Measurements from ENCODE around the gene MESD.

The MESD gene

DNA sequence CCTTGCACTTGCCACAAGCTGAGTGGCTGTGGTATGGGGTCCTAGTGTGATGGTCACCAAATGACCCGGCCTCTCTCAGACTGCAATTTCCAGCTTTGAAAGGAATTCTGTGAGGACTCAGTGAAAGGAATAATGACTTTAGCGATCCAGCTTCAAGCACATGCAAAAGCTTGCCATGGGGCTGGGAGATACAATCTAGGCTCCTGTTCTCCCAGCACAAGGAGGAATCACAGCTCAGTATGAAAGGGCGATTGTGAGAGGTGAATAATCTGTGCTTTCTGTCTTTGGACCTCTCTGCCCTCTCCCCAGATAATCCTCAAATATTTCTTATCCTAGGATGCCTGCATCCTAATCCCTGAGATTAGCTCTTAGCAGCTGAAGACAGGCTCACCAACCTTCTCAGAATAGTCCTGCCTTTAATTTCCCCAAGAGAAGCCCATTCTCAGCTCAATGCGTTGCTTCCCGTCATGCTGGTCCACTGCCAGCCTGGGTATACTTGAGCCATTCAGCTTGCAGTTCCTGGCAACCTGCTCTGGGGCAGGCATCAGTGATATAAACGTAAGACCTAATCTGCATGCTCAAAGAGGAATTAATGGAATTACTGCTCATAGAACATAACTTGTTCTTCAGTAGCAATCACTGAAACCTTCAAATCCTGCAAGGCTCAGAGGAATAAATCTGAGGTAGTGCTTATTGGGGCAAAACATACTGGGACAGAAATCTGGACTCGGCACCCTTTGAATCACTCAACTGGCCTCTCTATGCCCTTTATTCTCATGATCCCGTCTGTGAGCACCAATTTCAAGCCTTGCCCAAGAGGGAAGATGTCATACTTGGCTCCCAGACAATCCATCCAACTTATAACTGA, 26.2 kb upstream of the MESD start:
- no peak for DNase-seq (ENCODE audit: low read depth in 2 of 2)

GRCh38 chr15:81014446-81015093, 25.0 kb upstream of the MESD start:
- no peak for DNase-seq (ENCODE audit: low read depth in 2 of 2)

DNA sequence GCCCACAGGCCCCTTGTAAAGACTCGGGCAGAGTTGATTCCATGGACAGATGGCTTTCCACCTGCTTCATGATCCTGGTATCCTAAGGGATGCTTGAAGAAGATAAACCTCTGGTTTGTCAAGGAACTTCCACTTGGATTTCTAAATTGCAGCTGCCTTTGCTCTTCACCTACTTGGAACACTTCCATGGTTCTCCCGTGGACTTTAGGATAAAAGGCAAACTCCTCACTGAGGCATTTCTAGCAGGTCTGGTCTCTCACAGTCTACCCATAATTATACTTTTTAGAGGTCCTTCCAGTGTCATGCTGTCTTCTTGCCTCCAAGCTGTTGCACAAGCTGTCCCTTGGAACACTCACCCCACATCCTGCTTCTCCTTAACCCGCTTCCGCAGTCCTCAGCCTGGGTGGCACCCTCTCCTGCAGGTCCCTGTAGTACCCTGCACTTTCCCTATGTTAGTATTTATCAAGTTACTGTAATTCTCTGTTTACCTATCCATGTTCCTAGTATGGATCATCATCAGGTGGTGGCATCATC, 23.8 kb upstream of the MESD start:
- DNase-seq (ENCODE audit: low read depth in 2 of 2), result no peak

- DNase-seq (ENCODE audit: low read depth in 2 of 2), result no peak
Measured at GRCh38 chr15:81012588-81012987, 23.0 kb upstream of the MESD start.

DNA sequence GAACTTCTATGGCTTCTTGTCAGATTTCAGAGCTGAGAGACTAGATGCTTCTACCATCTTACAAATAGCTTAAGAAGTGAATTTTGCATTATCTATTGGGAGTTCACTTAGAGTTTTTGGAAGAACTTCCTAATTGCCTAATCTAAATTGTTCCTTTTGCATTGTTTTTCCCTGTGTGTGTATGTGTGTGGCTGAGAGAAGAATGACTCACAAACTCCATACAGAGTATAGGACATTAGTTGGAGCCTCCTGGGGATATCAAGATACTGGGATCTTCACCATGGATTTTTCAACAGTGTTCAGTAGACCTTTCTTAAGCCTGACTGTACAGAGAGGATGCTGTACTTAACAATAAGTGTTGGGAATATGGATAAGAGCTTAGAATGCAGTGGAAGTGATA, 22.0 kb upstream of the MESD start:
- DNase-seq (ENCODE audit: low read depth in 2 of 2), result no peak

GRCh38 chr15:81010086-81010485, 20.5 kb upstream of the MESD start:
- no peak for DNase-seq (ENCODE audit: low read depth in 2 of 2)

DNA sequence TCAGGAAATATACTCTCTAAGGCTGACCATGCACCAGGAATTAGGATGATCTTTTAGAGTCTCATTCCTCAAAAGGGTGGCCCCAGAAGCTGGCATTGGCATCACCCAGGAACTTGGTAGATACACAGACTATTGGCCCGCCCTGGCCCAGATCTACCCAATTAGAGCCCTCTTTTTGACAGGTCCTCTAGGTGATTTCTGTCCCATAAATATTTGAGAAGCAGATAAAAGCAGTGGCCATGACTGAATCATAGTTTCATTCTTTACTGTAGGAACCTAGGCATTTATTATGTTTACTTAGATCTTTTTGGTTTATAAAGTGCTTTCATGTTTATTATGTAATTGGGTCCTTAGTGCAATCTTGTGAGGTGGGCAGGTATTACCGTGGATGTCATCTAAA, 18.7 kb upstream of the MESD start:
- DNase-seq (ENCODE audit: low read depth in 2 of 2), result no peak

DNA sequence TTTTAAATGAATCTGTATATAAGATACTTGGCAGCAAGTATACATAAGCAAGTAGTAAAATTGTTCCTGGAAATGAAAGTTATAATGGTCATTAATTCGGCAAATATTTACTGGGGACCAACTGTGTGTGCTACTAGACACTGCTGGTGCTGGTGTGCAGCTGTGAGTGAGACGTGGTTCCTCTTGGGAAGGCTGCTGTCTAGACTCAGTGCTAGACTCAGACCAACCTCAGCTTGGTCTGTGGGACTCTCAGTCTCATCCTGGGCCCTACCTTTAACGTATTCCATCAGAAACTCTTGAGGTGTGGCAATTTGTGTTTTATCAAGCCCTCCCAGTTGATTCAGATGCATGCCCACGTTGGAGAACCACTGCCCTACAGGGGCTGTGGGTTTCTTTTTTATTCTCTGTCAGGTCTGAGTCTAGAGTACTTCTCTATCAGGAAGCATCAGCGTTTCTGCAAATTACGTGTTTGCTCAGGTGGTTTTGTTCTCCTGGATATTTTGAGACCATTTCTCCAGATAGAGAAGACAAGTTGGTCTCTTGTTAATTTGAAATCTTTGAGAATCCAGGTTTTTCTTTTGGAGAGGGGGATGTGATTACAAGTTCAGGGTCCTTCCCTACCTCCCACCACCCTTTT, 17.9 kb upstream of the MESD start:
- DNase-seq (ENCODE audit: low read depth in 2 of 2), result no peak

DNA sequence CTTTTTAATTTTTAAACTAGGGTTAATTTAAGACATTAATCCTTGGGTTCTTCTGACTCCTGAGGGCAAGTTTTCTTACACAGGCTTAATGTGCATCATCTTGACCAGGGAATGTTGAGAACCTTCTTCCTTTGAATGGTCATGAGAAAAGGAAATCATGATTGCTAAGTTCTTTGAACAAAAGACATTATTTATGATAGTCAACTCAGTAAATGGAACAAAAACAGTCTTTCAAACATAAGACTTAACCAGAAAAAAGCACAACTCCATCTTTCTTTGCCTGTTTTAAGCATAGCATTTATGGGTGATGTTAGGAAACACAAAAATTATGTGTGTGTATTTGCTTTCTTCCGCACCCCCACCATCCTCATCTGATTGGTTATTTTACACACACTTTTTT, 16.5 kb upstream of the MESD start:
- no peak for DNase-seq (ENCODE audit: low read depth in 2 of 2)

- no peak for DNase-seq (ENCODE audit: low read depth in 2 of 2)
Measured at GRCh38 chr15:81003097-81003350, 13.4 kb upstream of the MESD start.

DNA sequence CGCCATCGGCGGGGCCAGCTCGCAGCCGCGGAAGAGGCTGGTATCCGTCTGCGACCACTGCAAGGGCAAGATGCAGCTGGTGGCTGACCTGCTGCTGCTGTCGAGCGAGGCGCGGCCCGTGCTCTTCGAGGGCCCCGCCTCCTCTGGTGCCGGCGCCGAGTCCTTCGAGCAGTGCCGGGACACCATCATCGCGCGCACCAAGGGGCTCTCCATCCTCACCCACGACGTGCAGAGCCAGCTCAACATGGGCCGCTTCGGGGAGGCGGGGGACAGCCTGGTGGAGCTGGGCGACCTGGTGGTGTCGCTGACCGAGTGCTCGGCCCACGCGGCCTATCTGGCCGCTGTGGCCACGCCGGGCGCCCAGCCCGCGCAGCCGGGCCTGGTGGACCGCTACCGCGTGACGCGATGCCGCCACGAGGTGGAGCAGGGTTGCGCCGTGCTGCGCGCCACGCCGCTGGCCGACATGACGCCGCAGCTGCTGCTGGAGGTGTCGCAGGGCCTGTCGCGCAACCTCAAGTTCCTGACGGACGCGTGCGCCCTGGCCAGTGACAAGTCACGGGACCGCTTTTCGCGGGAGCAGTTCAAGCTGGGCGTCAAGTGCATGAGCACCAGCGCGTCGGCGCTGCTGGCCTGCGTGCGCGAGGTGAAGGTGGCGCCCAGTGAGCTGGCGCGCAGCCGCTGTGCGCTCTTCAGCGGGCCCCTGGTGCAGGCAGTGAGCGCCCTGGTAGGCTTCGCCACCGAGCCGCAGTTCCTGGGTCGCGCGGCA, 12.9 kb upstream of the MESD start:
- no peak for DNase-seq (ENCODE audit: low read depth in 2 of 2)

DNA sequence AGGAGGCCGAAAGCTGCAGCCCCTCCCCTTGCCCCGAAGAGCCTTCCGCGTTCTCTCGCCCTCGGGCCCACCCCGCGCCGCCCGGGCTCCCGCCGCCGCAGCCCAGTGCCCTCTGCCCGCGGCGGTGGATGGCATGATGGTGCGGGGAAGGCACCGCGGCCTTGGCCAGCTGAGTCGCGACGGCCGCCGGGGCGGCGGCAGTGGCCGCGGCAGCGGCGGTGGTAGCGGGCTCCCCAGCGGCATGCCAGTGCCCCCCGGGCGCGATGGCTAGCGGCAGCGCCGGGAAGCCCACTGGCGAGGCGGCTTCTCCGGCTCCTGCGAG, 12.4 kb upstream of the MESD start:
- no peak for DNase-seq (ENCODE audit: low read depth in 2 of 2)

DNA sequence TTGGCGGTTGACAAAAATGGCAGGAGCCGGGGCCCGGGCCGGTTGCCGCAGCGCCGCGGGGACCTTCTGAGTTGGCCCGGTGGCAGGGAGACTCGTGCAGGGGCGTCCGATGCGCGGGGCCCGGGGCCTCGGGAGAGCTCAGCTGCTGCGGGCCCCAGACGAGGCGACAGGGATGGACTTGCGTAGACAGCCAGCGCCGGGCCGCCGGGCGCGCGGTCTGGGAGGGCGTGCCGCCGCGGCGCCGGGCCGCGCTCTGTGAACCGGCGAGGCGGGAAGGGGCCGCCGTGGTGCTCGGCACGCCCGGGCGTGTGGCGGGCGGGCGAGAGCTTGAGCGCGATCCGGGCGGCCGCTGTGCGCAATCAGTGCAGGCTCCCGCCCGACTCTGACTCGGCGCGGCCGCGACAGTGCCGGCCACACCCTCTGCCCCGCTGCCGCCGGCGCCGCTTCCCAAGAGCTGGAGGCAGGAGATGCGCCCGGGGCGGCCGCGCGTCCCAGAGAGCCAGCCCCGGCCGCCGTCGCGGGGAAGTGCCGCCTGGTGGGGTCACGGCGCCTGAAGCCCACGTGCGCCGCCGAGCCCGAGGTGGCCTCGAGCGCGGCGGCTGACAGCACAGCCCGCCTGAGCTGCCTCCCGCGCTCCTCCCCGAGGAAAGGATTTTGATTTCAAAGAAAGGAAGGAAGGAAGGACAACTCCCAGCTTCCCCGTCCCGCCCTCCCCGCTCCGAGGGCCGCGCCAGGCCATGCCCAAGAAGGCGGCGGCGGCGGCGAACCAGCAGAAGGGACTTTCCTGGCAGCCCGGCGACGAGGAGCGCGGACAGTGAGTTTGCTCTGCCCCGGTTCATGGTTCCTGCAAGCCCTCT, 11.8 kb upstream of the MESD start:
- DNase-seq (ENCODE audit: low read depth in 2 of 2), result peak in 1 of 2 donors; percentile 43

GRCh38 chr15:81000624-81001151, 11.1 kb upstream of the MESD start, which contains the start of gene TLNRD1:
TSS of gene TLNRD1 (plus strand) at chr15:81000923. CDS start at chr15:81002272, 1,349 bp downstream.
- peak; percentile 72 to 75 for DNase-seq (ENCODE audit: low read depth in 2 of 2)

DNA sequence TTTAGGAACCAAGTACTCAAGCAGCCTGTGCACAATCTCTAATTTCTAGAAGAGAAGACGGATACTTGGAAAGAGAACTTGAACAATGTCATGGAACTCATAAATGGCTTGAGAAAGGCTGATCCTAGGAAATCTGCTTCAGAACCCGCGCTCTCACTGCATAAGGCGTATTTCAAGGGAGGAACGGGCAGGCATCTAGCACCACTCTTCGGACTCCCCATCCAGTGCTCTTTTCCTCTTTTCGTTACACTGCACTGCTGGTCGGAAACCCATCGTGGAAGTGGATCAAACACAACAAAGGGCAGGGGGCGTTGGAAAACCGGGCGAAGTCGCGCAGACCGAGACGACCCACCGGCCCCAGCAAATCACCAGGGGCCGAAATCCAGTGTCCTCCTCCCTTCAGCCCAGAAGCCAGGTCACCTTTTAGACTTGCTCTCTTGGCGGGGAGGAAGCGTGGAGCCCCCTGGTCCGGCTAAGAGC, 10.6 kb upstream of the MESD start:
- no peak for DNase-seq (ENCODE audit: low read depth in 2 of 2)

- peak; percentile 50 to 52 for DNase-seq (ENCODE audit: low read depth in 2 of 2)
Measured at GRCh38 chr15:80999623-81000036, 10.0 kb upstream of the MESD start.

DNA sequence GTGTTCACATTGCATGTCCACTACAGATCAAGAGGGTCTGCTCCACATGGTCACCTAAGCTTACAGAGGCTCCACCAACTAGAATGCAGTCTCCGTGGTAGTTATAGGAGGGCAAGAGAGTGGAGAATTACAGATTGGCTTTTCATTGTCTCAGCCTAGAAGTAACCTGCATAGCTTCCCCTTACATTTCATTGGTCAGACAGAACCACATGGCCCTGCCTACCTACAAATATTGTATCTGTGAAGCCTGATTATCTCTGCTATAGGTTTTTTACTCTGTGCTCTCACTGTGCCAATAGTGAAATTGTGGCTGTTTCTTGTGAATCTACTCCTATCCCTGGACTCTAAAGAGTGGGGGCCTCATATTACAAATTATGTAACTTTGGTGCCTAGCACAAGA, 8.6 kb upstream of the MESD start:
- no peak for DNase-seq (ENCODE audit: low read depth in 2 of 2)

DNA sequence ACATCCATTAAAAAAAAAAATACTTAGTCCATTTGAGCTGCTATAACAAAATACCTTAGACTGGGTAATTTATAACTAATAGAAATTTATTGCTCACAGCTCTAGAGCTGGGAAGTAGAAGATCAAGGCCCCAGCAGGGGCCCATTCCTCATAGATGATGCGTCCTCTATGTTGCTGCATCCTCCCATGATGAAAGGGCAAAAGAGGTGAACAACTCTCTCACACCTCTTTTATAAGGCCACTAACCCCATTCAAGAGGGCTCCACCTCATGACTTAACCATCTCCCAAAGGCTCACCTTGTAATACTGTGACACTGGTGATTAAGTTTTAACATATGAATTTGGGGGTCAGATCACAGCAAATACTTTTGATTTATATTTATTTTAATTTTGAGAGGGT, 8.1 kb upstream of the MESD start:
- no peak for DNase-seq (ENCODE audit: low read depth in 2 of 2)

GRCh38 chr15:80996247-80996646, 6.6 kb upstream of the MESD start:
- DNase-seq (ENCODE audit: low read depth in 2 of 2), result no peak

- DNase-seq (ENCODE audit: low read depth in 2 of 2), result no peak
Measured at GRCh38 chr15:80992441-80992840, 2.8 kb upstream of the MESD start.

DNA sequence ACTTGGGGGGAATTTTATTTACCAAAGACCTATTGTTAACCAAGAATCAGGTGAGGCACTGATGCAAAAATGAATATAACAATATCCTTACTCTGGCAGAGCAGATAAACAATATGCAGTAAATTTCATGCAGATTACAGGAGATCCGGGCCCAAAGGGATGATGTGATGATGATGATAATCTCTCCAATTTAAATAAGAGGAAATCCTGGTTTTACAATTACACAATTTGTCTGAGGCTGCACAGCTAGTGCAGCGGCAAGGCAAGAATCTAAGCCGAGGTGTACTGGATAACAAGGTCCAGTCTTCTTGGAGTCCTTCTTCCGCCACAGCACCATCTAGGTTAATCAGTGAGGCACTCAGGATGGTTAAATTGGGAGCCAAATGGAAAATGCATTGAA, 2.4 kb upstream of the MESD start:
- DNase-seq (ENCODE audit: low read depth in 2 of 2), result no peak
